OCI-LY3 (cell line): ENCODE results near the gene RCN2.

Source experiments
- H2AFZ ChIP-seq: fragments of 200-600, 300-600 bp; shearing (Covaris generic); 2 replicates; pipeline ENCODE4 v1.6.0; 2014; ENCODE audit warnings: antibody characterized with exemption, low read depth, low read length
- H3K27ac ChIP-seq: fragments of 200-600, 300-600 bp; sonication (generic); 2 replicates; pipeline ENCODE4 v1.5.1; 2014; ENCODE audit warnings: mild to moderate bottlenecking, low read length, moderate library complexity, mixed read lengths
- H3K27me3 ChIP-seq: fragments of 200-600, 300-600 bp; sonication (generic); 2 replicates; pipeline ENCODE4 v1.6.1; 2014; ENCODE audit warnings: low read depth, low read length, mixed read lengths
- H3K36me3 ChIP-seq: fragments of 200-600, 300-600 bp; sonication (generic); replicated peaks from 2 replicates; pipeline ENCODE3; 2014; ENCODE audit warnings: low read depth, low read length, mixed read lengths
- H3K4me1 ChIP-seq: fragments of 300-600, 200-600 bp; sonication (generic); 2 replicates; pipeline ENCODE4 v1.6.1; 2014; ENCODE audit warnings: low read length, mixed read lengths
- H3K4me2 ChIP-seq: fragments of 200-600, 300-600 bp; sonication (generic); 2 replicates; pipeline ENCODE4 v1.6.1; 2014; ENCODE audit warnings: low read length, mixed read lengths
- H3K4me3 ChIP-seq: fragments of 300-600, 200-600 bp; sonication (generic); 2 replicates; pipeline ENCODE4 v1.5.1; 2014; ENCODE audit warnings: antibody characterized with exemption, mild to moderate bottlenecking, low read length, moderate library complexity
- H3K79me2 ChIP-seq: fragments of 300-600, 200-600 bp; shearing (Covaris generic); 2 replicates; pipeline ENCODE4 v1.6.1; 2014; ENCODE audit warnings: mild to moderate bottlenecking, low read length, mixed read lengths
- H3K9ac ChIP-seq: fragments of 300-600, 200-600 bp; shearing (Covaris generic); 2 replicates; pipeline ENCODE4 v1.6.0; 2014; ENCODE audit warnings: mild to moderate bottlenecking, low read length, moderate library complexity
- H3K9me3 ChIP-seq: fragments of 200-600, 300-600 bp; shearing (Covaris generic); 2 replicates; pipeline ENCODE4 v1.6.1; 2014; ENCODE audit warnings: low read length, mixed read lengths; ENCODE audit not compliant: insufficient read depth
- H4K20me1 ChIP-seq: fragments of 200-600, 300-600 bp; sonication (generic); 2 replicates; pipeline ENCODE4 v1.6.1; 2016; ENCODE audit warnings: low read length, mixed read lengths; ENCODE audit not compliant: insufficient read depth
- CTCF ChIP-seq: fragments of 200-600, 300-600 bp; sonication (generic); IDR thresholded peaks from 2 replicates; pipeline ENCODE4 v1.5.1; 2014; ENCODE audit warnings: antibody characterized with exemption, low read length, low read depth
- EZH2phosphoT487 ChIP-seq: fragments of 200-600 bp; shearing (Covaris generic); IDR thresholded peaks from 2 replicates; pipeline ENCODE4 v1.6.1; 2018; ENCODE audit warnings: antibody characterized with exemption, mixed run types, low read depth

Gene RCN2

DNA sequence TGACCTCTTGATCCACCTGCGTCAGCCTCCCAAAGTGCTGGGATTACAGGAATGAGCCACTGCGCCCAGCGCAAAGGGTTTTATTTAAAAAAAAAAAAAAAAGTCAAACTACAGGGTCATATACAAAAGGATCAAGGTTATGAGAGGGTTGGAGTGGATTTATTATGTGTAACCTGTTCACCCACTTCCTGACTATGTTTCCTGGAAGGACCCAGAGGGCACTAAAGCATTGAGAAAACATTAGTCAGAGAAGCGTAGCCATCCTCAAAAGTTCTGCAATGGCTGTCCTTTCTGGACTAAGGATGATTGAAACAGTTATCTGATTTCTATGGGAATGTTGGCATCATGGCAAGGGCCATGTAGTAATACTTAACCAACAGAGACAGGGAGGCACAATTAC, 19.1 kb upstream of the RCN2 start:
- Histone ChIP-seq H3K79me2 (no peaks in the 10 kb centered on the region), H3K4me3 (no peak overlapping the region), H2AFZ (no peak overlapping the region), H3K27me3 (peaks cover 34% of the 10 kb centered on the region), H3K4me2 (no peak overlapping the region), H3K27ac (no peak overlapping the region), H3K36me3 (no peaks in the 10 kb centered on the region), H3K9ac (no peak overlapping the region), H3K4me1 (peaks cover 7% of the 10 kb centered on the region), H3K9me3 (no peaks in the 10 kb centered on the region), H4K20me1 (no peaks in the 10 kb centered on the region)
- TF ChIP-seq CTCF (no peak), EZH2phosphoT487 (no peak)

DNA sequence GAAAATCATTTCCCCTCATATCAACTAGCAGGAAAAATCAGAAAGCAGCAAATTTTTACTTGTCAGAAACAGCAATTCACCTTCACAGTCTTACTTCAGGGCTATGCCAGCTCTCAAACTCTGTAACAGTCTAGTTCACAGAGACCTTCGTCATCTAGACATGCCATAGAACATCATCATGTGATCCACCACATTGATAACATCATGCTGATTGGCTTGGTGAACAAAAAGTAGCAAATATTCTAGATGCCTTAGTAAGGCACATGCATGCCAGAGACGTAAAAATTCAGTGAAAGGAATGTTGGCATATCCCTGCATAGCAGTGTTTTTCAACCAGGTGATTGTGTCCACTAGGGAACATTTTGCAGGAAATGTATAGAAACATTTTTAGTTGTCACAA, 17.8 kb upstream of the RCN2 start:
- Histone ChIP-seq H3K9ac (no peak overlapping the region), H3K4me2 (no peak overlapping the region), H3K27me3 (peaks cover 43% of the 10 kb centered on the region), H3K79me2 (no peaks in the 10 kb centered on the region), H3K9me3 (no peaks in the 10 kb centered on the region), H3K36me3 (no peaks in the 10 kb centered on the region), H3K27ac (no peak overlapping the region), H4K20me1 (no peaks in the 10 kb centered on the region), H3K4me1 (no peaks in the 10 kb centered on the region), H3K4me3 (no peak overlapping the region), H2AFZ (no peak overlapping the region)
- TF ChIP-seq CTCF (no peak), EZH2phosphoT487 (no peak)

DNA sequence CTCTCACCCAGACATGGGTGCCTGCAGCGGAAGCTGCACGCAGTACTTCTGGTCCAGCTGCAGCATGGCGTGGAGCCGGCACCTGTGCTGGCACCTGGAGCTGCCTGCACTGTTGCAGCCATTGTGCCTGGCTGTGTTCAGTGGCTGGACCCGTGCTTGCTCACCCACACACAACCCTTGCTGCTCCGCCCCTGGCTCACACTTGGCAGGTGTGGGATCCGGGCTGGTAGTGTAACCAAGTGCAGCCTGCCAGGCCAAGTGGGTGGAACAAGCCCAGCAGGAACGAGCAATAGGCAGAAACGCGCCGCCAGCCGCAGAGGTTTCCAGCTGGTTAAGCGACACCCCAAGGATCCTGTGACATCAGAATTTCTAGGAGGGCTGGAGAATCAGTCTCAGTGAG, 15.2 kb upstream of the RCN2 start:
- no peaks in the 10 kb centered on the region for H3K9me3 ChIP-seq
- no peak for TF ChIP-seq CTCF
- no peak for TF ChIP-seq EZH2phosphoT487
- no peak overlapping the region for H3K4me2 ChIP-seq
- H3K4me1 ChIP-seq, result no peaks in the 10 kb centered on the region
- no peaks in the 10 kb centered on the region for H3K36me3 ChIP-seq
- H3K4me3 ChIP-seq, result no peak overlapping the region
- no peak overlapping the region for H3K27ac ChIP-seq
- no peak overlapping the region for H3K9ac ChIP-seq
- no peaks in the 10 kb centered on the region for H3K79me2 ChIP-seq
- H4K20me1 ChIP-seq, result no peaks in the 10 kb centered on the region
- peaks cover 43% of the 10 kb centered on the region for H3K27me3 ChIP-seq
- H2AFZ ChIP-seq, result no peak overlapping the region

DNA sequence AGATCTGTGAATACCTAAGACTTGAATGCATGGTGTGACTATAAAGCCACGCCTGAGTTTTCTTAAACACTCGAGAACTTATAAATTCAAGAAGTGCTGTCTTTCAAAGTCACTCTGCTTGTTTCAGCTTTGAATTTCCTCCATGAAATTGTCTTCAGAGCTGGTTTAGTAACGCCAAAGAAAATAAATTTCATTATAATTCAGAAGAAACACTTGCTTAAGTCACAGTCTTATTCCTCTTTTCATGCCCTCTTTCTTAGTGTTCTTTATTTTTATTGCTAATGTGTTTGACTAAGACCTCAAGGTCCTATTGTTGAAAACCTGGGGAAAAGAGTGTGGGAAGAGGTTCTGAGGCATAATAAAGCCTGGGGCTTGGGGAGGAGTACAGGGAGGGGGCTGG, 3.3 kb upstream of the RCN2 start:
- Histone ChIP-seq H3K4me1 (peaks cover 15% of the 10 kb centered on the region), H3K4me2 (no peak overlapping the region), H2AFZ (peak overlapping the region; percentile 12; the same call in 1 of the 2 replicates), H3K36me3 (peaks cover 3% of the 10 kb centered on the region), H4K20me1 (no peaks in the 10 kb centered on the region), H3K79me2 (peaks cover 16% of the 10 kb centered on the region), H3K27ac (no peak overlapping the region), H3K9me3 (no peaks in the 10 kb centered on the region), H3K4me3 (no peak overlapping the region), H3K27me3 (no peaks in the 10 kb centered on the region), H3K9ac (no peak overlapping the region)
- no peak for TF ChIP-seq EZH2phosphoT487
- TF ChIP-seq CTCF, result no peak
